Activated naive CD4-positive, alpha-beta T cell treated with anti-CD3 and anti-CD28 coated beads for 36 hours (primary cell): Measurements from ENCODE around the gene CCR6. TPM values are rescaled to one million over a fixed set of nuclear protein-coding genes. Genes with fewer than 3 reads are reported as not detected.
"Not testable (repeated sequence)": the region's sequence is repeated elsewhere in the genome, so short reads cannot be mapped to it uniquely, and the experiment has no call there.

Experiments used
- CTCF ChIA-PET: fragments of 350-600 bp; sonication (Branson Sonifier 250); formaldehyde crosslinking; loops from one replicate; lab custom pipeline; 2021; ENCODE audit warnings: antibody characterized with exemption; lab: Charles Lee
- DNase-seq: peaks from one replicate; pipeline ENCODE4 v3.0.0-alpha.2; 2020
- H3K27ac Mint-ChIP-seq: one replicate; pipeline ENCODE4 v1.8.0; 2021; ENCODE audit warnings: mild to moderate bottlenecking, mixed read lengths
- H3K27me3 Mint-ChIP-seq: one replicate; pipeline ENCODE4 v1.8.0; 2021; ENCODE audit warnings: low read depth, mixed read lengths
- H3K36me3 Mint-ChIP-seq: one replicate; pipeline ENCODE4 v1.8.0; 2021; ENCODE audit warnings: low read depth, mixed read lengths
- H3K4me1 Mint-ChIP-seq: one replicate; pipeline ENCODE4 v1.8.0; 2021; ENCODE audit warnings: low read depth, mixed read lengths
- H3K4me3 Mint-ChIP-seq: one replicate; pipeline ENCODE4 v1.8.0; 2021; ENCODE audit warnings: mild to moderate bottlenecking, moderate library complexity, mixed read lengths
- H3K9me3 Mint-ChIP-seq: one replicate; pipeline ENCODE4 v1.8.0; 2021; ENCODE audit warnings: mixed read lengths
- intact Hi-C: fragments of 100-400 bp; cut with micrococcal nuclease; formaldehyde crosslinking; loops from one replicate; pipeline ENCODE4 v1.15.1; 2023
- total RNA-seq, 2 experiments: library from RNA; stranded (reverse); gene quantifications; one replicate each; pipeline ENCODE4 v1.2.3, GENCODE V29; 2021

Gene CCR6
- under 1 TPM; 0.31 to 0.37 TPM for total RNA-seq

DNA sequence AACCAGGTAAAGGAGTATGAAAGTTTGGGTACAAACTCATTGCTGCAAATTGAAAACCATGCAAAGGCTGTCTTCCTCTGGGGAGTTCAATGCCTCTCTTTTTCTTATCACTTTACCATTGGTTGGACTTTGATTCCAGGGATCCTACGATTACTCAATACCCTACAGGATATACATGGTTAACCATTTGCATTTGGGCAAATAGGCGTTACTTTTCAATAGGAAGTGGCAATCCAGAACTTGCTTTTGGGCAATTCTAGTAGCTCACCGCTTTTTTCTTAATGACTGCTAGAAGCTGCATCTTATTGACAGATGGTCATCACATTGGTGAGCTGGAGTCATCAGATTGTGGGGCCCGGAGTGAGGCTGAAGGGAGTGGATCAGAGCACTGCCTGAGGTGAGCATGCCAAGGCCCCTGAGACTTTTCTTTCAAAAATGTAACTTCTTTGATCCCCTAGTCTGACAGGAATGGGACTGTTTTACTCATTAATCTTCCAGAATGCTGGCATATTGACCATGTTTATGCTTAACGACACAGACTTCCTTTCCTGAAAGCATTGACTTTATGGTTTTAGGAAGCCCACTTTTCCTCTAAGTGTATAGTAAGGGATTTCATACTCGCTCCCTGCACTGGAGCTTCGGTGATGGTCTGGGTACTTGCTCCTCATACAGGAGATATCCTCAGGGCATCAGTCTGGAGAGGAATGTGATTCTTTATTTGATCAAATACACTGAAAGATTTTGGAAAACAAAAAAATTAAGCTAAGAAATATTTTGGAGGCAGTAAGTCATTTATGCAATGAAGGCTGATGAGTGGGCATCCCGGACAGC, at the start of gene CCR6:
Gene CCR6 (plus strand): TSS at position 270 of the 831 bp plus-strand sequence. CDS start 13,039 bp downstream, outside the sequence.
- H3K4me1 Mint-ChIP-seq: peaks cover 38% of the 10 kb centered on the region
- intact Hi-C loops: no loop called here
- peaks cover 4% of the 10 kb centered on the region for H3K9me3 Mint-ChIP-seq
- no peak within 1 kb of the TSS for H3K27ac Mint-ChIP-seq
- no peaks in the 10 kb centered on the region for H3K36me3 Mint-ChIP-seq
- no peak for DNase-seq
- H3K27me3 Mint-ChIP-seq: no peaks in the 10 kb centered on the region
- CTCF ChIA-PET: interaction anchor here (1.4 kb wide), 1 partner anchor 15 kb away, joined by 3 read pairs; no protein-coding TSS in a partner anchor
- H3K4me3 Mint-ChIP-seq: no peak within 1 kb of the TSS

DNA sequence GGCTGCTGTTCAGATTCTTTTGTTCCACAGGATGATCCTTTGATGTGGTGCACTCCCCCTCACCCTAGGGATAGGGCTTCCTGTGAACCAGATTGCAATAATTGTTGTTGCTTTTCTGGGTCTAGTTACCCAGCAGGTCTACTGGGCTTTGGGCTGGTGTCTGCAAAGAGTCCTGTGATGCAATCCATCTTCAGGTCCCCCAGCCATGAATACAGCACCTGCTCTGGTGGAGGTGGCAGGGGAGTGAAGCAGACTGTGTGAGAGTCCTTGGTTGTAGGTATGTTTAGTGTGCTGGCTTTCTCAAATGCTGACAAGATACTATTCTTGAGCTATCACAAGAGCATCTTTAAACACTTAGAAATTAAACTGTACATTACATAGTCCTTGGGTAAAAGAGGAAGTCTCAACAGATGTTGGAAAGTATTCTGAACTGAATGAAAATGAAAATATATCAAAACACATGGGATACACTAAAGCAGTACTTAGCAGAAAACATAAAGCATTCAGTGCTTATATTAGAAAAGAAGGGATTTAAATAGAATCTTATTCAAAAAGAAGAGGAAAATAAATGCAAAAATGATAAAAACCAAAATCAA, 49.1 kb upstream of the CCR6 start:
- Mint-ChIP-seq H3K27ac (no peak overlapping the region), H3K36me3 (peaks cover 6% of the 10 kb centered on the region), H3K9me3 (peaks cover 11% of the 10 kb centered on the region), H3K4me1 (peaks cover 3% of the 10 kb centered on the region), H3K4me3 (no peak overlapping the region), H3K27me3 (peaks cover 9% of the 10 kb centered on the region)
- CTCF ChIA-PET: interaction anchor here (0.7 kb wide), 1 partner anchor 22 kb away, joined by 3 read pairs; no protein-coding TSS in a partner anchor
- intact Hi-C loops: no loop called here
- no peak for DNase-seq

DNA sequence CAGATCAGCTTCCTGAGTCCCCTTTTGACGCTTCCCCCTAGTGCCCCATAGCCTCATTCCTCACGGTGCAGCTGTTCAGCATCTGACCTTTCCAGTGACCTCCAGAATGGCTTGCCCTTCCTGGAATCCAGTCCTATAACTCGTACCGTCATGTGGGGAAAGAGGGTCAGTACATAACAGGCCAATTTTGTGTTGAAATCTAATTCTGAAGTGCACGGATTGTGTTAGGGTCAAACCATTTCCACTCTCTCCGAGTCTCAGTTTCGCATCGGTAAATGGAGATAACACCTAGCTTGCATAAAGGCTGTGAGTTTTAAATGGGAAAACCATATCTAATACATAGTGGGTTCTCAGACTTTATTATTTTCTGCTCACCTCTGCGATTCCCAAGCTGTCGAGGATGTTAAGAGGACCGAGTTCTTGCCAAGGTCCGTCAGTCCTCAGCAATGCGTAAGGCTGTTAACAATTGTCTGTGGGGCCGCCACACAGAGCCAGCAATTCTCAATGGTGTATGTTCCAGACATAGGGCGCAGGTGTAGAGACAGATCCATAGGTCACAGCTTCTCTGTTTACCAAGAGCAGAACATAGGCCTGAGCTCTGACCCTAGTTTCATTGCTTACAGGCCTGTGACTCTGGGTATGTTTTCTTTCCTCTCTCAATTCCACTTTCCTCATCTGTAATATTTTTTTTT, 45.5 kb upstream of the CCR6 start:
- peaks cover 22% of the 10 kb centered on the region for H3K4me1 Mint-ChIP-seq
- H3K4me3 Mint-ChIP-seq: no peak overlapping the region
- peaks cover 7% of the 10 kb centered on the region for H3K27me3 Mint-ChIP-seq
- DNase-seq: no peak
- no peak overlapping the region for H3K27ac Mint-ChIP-seq
- peaks cover 8% of the 10 kb centered on the region for H3K9me3 Mint-ChIP-seq
- CTCF ChIA-PET: no interaction called here
- intact Hi-C loops: no loop called here
- H3K36me3 Mint-ChIP-seq: peaks cover 2% of the 10 kb centered on the region

DNA sequence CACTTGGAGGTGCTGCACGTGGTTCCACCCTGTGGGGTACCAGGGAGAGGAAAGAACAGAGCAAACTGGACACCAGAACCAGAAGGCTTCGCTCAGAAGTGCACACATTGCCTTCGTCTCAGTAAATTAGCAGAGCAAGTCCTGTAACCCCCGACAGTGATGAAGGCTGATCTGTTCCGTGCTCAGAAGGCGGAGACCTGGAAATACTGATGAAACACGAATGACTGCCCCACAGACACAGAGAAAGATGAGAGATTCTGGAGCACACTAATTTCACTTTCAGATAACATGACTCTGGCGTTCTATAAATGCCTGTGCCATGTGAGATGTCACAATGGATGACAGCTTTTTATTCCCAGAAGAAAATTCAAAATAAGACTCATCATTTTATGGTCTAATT, 44.2 kb upstream of the CCR6 start:
- intact Hi-C loops: loop anchor here (1.0 kb wide), 2 partner anchors 36 to 64 kb away; no protein-coding TSS in a partner anchor
- no peaks in the 10 kb centered on the region for H3K36me3 Mint-ChIP-seq
- peaks cover 7% of the 10 kb centered on the region for H3K27me3 Mint-ChIP-seq
- no peaks in the 10 kb centered on the region for H3K9me3 Mint-ChIP-seq
- H3K4me3 Mint-ChIP-seq: no peak overlapping the region
- no peak overlapping the region for H3K27ac Mint-ChIP-seq
- H3K4me1 Mint-ChIP-seq: peaks cover 22% of the 10 kb centered on the region
- CTCF ChIA-PET: no interaction called here
- DNase-seq: peak; percentile 10

DNA sequence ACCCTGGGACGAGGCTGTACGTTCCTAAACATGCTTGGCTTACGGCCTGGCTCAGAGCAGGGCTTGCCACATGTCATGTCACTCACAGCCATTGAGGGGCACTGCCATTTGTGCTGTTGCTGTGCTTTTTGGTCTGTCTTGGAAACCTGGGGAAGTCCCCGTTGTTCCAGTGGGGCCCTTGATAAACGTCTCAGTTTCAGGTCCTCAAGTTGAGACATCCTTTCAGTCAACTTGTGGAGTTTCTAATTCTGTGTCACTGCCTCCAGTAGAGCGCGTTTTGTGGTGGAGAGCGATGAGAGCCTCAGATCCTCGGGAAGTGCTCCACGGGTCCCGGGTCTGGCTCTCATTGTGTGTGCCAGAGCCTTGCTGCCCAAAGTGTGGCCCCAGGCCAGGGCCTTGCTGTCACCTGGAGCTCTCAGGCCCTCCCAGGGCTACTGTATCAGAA, 43.0 kb upstream of the CCR6 start:
- peaks cover 7% of the 10 kb centered on the region for H3K27me3 Mint-ChIP-seq
- DNase-seq: peak; percentile 77
- H3K27ac Mint-ChIP-seq: no peak overlapping the region
- H3K4me1 Mint-ChIP-seq: peaks cover 22% of the 10 kb centered on the region
- H3K9me3 Mint-ChIP-seq: no peaks in the 10 kb centered on the region
- CTCF ChIA-PET: interaction anchor here (0.6 to 0.9 kb wide), 3 partner anchors 9 to 40 kb away, joined by 3 to 5 read pairs (median 3); no protein-coding TSS in a partner anchor
- no peaks in the 10 kb centered on the region for H3K36me3 Mint-ChIP-seq
- intact Hi-C loops: loop anchor here (1.0 kb wide), 3 partner anchors 33 to 62 kb away; no protein-coding TSS in a partner anchor
- no peak overlapping the region for H3K4me3 Mint-ChIP-seq

DNA sequence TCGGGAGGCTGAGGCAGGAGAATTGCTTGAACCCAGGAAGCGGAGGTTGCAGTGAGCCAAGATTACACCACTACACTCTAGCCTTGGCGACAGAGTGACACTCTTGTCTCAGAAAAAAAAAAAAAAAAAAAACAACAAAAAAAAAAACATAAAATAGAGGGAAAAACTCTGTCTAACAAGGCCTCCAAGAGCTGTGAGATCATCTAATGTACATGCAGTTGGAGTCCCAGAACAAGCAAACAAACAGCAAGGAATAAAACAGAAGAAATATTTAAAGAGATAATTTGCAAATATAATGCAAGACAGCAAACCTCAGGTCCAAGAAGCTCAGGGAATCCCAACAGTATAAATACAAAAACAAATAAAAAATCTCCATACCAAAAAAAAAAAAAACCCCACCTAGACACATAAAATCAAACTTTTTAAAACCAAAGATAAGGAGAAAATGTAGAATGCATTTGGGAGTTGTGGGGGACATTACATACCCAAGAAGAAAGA, 35.0 kb upstream of the CCR6 start:
- H3K4me3 Mint-ChIP-seq: no peak overlapping the region
- no peaks in the 10 kb centered on the region for H3K27me3 Mint-ChIP-seq
- peaks cover 7% of the 10 kb centered on the region for H3K36me3 Mint-ChIP-seq
- intact Hi-C loops: no loop called here
- H3K27ac Mint-ChIP-seq: no peak overlapping the region
- CTCF ChIA-PET: no interaction called here
- H3K4me1 Mint-ChIP-seq: peaks cover 20% of the 10 kb centered on the region
- peaks cover 8% of the 10 kb centered on the region for H3K9me3 Mint-ChIP-seq
- DNase-seq: no peak

DNA sequence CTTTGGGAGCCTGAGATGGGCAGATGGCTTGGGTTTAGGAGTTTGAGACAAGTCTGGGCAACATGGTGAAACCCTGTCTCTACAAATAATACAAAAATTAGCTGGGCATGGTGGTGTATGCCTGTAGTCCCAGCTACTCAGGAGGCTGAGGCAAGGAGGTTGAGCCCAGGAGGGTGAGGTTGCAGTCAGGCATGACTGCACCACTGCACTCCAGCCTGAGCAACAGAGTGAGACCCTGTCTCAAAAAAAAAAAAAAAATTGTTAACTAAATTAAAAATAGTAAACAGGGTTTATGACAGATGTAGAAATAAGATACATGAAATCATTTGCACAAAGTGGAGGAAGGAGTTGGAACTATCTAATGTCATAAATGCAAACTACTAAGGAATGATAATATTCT, 34.2 kb upstream of the CCR6 start:
- intact Hi-C loops, H3K27ac Mint-ChIP-seq, H3K4me3 Mint-ChIP-seq, DNase-seq, H3K36me3 Mint-ChIP-seq, H3K9me3 Mint-ChIP-seq, H3K27me3 Mint-ChIP-seq: not testable (repeated sequence)
- CTCF ChIA-PET: interaction anchor here (0.7 kb wide), 1 partner anchor 9 kb away, joined by 3 read pairs; no protein-coding TSS in a partner anchor
- H3K4me1 Mint-ChIP-seq: peaks cover 26% of the 10 kb centered on the region

DNA sequence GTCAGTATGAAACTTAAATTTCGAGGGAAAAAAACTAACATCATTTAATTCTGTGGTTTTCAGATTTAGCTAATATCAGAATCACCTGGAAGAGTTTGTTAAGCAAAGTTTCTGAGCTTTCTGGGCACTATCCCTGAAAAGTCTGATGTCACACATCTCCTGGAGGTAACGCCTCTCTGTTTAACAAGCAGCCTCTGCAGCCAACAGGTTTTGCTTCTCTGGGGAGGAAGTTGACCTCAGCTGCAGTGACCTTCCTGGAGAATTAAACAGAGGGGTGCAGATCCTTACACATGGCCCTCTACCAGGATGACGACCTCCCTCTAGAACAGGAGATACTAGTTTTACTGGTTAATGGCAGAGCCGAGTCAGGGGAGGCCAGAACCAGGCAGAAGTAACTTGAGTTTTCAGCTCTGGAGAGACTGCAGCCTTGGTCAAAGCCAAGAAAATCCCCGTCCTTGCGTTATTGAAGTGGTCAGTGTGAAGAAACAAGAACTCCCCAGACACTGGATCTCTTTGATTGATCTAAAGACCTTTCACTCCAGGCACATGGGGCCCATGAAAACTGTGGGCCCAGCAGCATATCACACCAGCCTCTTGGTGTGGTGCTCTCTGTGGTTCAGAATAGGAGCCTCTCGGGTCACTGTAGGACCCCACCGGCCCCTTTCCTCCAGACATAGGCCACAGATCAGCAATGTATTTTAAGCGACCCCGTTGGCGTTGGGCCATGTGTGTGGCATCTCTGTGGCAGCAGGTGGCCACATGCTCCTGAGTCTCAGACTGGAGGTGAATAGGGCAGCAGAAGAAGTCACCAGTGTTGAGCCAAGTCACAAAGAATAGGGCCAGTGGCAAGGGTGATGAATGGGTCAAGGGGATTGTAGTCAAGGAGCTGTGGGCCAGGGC, 33.4 kb upstream of the CCR6 start:
- Mint-ChIP-seq H3K36me3 (peaks cover 7% of the 10 kb centered on the region), H3K9me3 (peaks cover 8% of the 10 kb centered on the region), H3K4me1 (peaks cover 30% of the 10 kb centered on the region), H3K27me3 (peaks cover 2% of the 10 kb centered on the region), H3K4me3 (no peak overlapping the region), H3K27ac (no peak overlapping the region)
- CTCF ChIA-PET: no interaction called here
- DNase-seq: no peak
- intact Hi-C loops: no loop called here

DNA sequence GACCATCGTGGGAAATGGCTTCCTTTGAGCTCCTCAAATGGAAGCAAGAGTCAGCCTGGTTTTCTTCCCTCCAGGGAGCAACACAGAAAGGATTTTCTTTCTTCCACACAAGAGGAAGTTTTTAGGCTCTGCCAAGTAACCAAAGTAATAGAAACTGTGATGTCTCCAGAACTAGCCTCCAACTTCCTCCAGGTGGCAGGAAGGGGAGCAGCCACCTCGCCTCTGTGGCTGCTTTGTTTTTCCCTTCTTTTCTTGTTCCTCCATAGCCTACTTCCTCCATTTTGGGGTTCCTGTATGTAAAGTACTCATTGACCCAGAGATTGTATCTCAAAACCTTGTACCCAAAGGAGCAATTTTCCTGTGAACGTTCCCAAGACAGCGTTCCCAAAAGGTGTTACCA, 32.7 kb upstream of the CCR6 start:
- Mint-ChIP-seq H3K4me3 (no peak overlapping the region), H3K4me1 (peaks cover 37% of the 10 kb centered on the region), H3K9me3 (peaks cover 8% of the 10 kb centered on the region), H3K27me3 (peaks cover 2% of the 10 kb centered on the region), H3K36me3 (peaks cover 7% of the 10 kb centered on the region), H3K27ac (no peak overlapping the region)
- no peak for DNase-seq
- intact Hi-C loops: no loop called here
- CTCF ChIA-PET: interaction anchor here (1.3 kb wide), 1 partner anchor 315 kb away, joined by 3 read pairs; no protein-coding TSS in a partner anchor

DNA sequence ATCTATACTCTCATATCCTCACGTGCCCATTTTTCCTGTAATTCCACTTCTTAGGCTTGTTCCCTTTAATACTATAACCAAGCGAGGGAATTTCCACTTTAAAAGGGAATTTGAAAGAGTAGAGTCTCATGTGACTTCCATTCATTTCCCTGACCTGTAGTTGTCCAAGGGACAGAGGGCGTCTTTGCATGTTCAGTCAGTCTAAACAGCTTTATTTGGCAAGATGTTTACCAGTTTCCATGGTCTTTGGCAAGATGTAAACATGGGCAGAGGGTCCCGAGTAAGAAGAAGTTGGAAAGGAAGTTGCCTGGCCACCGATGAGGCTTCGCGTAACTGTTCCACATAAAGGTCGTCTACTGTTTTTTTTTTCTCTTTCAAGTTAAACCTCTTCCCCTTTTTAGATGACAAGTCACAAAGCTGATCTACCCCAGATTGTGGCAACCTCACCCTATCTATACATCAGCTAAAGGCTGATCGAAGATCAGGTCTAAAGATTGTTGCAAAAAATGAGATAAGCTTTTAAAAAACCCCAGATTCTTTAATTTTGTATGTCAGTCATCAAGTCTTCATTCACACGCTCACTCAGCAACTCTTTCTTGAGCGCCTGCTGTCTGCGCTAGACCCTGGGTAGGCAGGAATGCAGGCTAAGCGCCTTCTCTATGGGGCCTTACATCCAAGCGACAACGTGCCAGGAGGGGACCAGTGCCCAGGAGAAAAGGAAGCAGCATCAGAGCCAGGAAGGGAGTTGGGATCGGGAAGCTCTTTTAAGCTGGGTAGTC, 31.7 kb upstream of the CCR6 start:
- intact Hi-C loops: no loop called here
- DNase-seq: no peak
- no peak overlapping the region for H3K27ac Mint-ChIP-seq
- H3K4me1 Mint-ChIP-seq: peaks cover 39% of the 10 kb centered on the region
- H3K4me3 Mint-ChIP-seq: no peak overlapping the region
- CTCF ChIA-PET: interaction anchor here (0.5 to 1.3 kb wide), 3 partner anchors 11 to 316 kb away, joined by 3 read pairs; no protein-coding TSS in a partner anchor
- H3K9me3 Mint-ChIP-seq: peaks cover 8% of the 10 kb centered on the region
- peaks cover 7% of the 10 kb centered on the region for H3K36me3 Mint-ChIP-seq
- peaks cover 2% of the 10 kb centered on the region for H3K27me3 Mint-ChIP-seq

DNA sequence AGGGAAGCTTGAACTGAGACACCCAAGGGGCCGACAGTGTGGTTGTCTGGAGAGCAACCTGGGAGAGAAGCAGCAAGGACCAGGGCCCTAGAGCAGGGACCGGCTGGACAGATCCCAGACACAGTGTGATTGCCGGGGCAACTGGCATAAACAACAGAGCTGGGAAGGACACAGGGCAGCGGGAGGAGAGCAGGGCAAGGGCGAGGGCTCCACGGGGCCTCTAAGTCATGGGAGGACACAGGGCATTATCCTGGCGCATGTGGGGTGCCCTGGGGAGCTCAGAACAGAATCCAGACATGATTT, 31.1 kb upstream of the CCR6 start:
- Mint-ChIP-seq H3K4me3 (no peak overlapping the region), H3K4me1 (peaks cover 39% of the 10 kb centered on the region), H3K36me3 (peaks cover 6% of the 10 kb centered on the region), H3K27ac (no peak overlapping the region), H3K27me3 (peaks cover 2% of the 10 kb centered on the region), H3K9me3 (peaks cover 6% of the 10 kb centered on the region)
- intact Hi-C loops: no loop called here
- DNase-seq: no peak
- CTCF ChIA-PET: interaction anchor here (0.5 to 1.3 kb wide), 3 partner anchors 12 to 317 kb away, joined by 3 read pairs; no protein-coding TSS in a partner anchor
